ENCODE measurements around the gene RAMP3. TPM values are rescaled to one million over a fixed set of nuclear protein-coding genes. Genes with fewer than 3 reads are reported as not detected.

The RAMP3 gene
- total and polyA plus RNA-seq, 8 donors: 2.6 to 21.8 (median 11.1) TPM

- Histone ChIP-seq H3K27ac (no peak overlapping the region), H3K4me1 (no peaks in the 10 kb centered on the region), H3K4me3 (no peak overlapping the region), H3K36me3 (no peaks in the 10 kb centered on the region), H3K9me3 (no peaks in the 10 kb centered on the region), H3K27me3 (peaks cover 0 to 5% (median 0%) of the 10 kb centered on the region in 3 donors)
- no peak for DNase-seq
- 79 to 92% (median 85%) methylated on average over 4 of the region's 4 CpGs for WGBS, 5 donors
- intact Hi-C loops (cut with DNase I; ENCODE audit: low total_unique reads): no loop called here
- TF ChIP-seq EP300 (IDR thresholded peaks at IDR 0.05): no peak
- TF ChIP-seq POLR2AphosphoS5 (IDR thresholded peaks at IDR 0.05): no peak
- TF ChIP-seq CTCF (IDR thresholded peaks at IDR 0.05): no peak
- no peak for TF ChIP-seq POLR2A (IDR thresholded peaks at IDR 0.05)
These were observed 39.3 kb upstream of the RAMP3 start for GRCh38 chr7:45118292-45118691.

GRCh38 chr7:45118889-45119331 is 38.7 kb upstream of the RAMP3 start:
- no peaks in the 10 kb centered on the region for H3K9me3 ChIP-seq
- intact Hi-C loops (cut with DNase I; ENCODE audit: low total_unique reads): no loop called here
- no peaks in the 10 kb centered on the region for H3K36me3 ChIP-seq
- WGBS, 5 donors: 40 to 100% (median 96%) methylated on average over 1 to 3 of the region's 3 CpGs
- no peak overlapping the region for H3K27ac ChIP-seq
- no peaks in the 10 kb centered on the region for H3K4me1 ChIP-seq
- no peak for DNase-seq
- no peak overlapping the region for H3K4me3 ChIP-seq
- TF ChIP-seq POLR2AphosphoS5 (IDR thresholded peaks at IDR 0.05) (no peak), POLR2A (IDR thresholded peaks at IDR 0.05) (no peak), EP300 (IDR thresholded peaks at IDR 0.05) (no peak)
- peaks cover 0 to 5% (median 0%) of the 10 kb centered on the region in 3 donors for H3K27me3 ChIP-seq

- Histone ChIP-seq H3K4me1 (no peaks in the 10 kb centered on the region), H3K27ac (no peak overlapping the region), H3K27me3 (peaks cover 0 to 5% (median 0%) of the 10 kb centered on the region in 3 donors), H3K36me3 (no peaks in the 10 kb centered on the region), H3K9me3 (no peaks in the 10 kb centered on the region), H3K4me3 (no peak overlapping the region)
- no peak for DNase-seq
- TF ChIP-seq POLR2A (IDR thresholded peaks at IDR 0.05) (no peak), EP300 (IDR thresholded peaks at IDR 0.05) (no peak), CTCF (IDR thresholded peaks at IDR 0.05) (no peak)
- WGBS, 5 donors: 90 to 96% (median 94%) methylated on average over 3 of the region's 3 CpGs
- intact Hi-C loops (cut with DNase I; ENCODE audit: low total_unique reads): no loop called here
These were observed 38.0 kb upstream of the RAMP3 start for GRCh38 chr7:45119550-45119949.

- intact Hi-C loops (cut with DNase I; ENCODE audit: low total_unique reads): no loop called here
- Histone ChIP-seq H3K4me3 (no peak overlapping the region), H3K9me3 (no peaks in the 10 kb centered on the region), H3K27me3 (peaks cover 0 to 5% (median 0%) of the 10 kb centered on the region in 3 donors), H3K36me3 (no peaks in the 10 kb centered on the region), H3K4me1 (no peaks in the 10 kb centered on the region), H3K27ac (no peak overlapping the region)
- TF ChIP-seq EP300 (IDR thresholded peaks at IDR 0.05) (no peak), POLR2A (IDR thresholded peaks at IDR 0.05) (no peak), POLR2AphosphoS5 (IDR thresholded peaks at IDR 0.05) (no peak), CTCF (IDR thresholded peaks at IDR 0.05) (no peak)
- 73 to 85% (median 75%) methylated on average over 15 to 16 of the region's 16 CpGs for WGBS, 5 donors
- DNase-seq: no peak
These were observed 34.4 kb upstream of the RAMP3 start for GRCh38 chr7:45122975-45123860.
